Fibroblast of lung (primary cell): ENCODE results near the gene FTL. TPM values are rescaled to one million over a fixed set of nuclear protein-coding genes. Genes with fewer than 3 reads are reported as not detected.

ENCODE experiments used
- DNase-seq, 2 donors: peaks; one replicate each; pipeline versions ENCODE4 v3.0.0 to v3.0.0-alpha.2; 2010; ENCODE audit warnings: low read depth in 2 of 2
- H2AFZ ChIP-seq: 2 replicates; pipeline ENCODE4 v1.5.1; 2012; ENCODE audit warnings: low read length, control low read depth, inconsistent platforms
- H3K27ac ChIP-seq: 2 replicates; pipeline ENCODE4 v1.5.1; 2011; ENCODE audit warnings: low read length, control low read depth; ENCODE audit not compliant: insufficient read depth
- H3K27me3 ChIP-seq: 2 replicates; pipeline ENCODE4 v1.5.1; 2011; ENCODE audit warnings: mild to moderate bottlenecking, low read length; ENCODE audit not compliant: control insufficient read depth, insufficient read depth
- H3K36me3 ChIP-seq: 2 replicates; pipeline ENCODE4 v1.5.1; 2011; ENCODE audit warnings: low read length; ENCODE audit not compliant: control insufficient read depth, insufficient read depth
- H3K4me1 ChIP-seq: 2 replicates; pipeline ENCODE4 v1.5.1; 2011; ENCODE audit warnings: low read length; ENCODE audit not compliant: control insufficient read depth, insufficient read depth; ENCODE audit errors: extremely low read depth
- H3K4me2 ChIP-seq: 2 replicates; pipeline ENCODE4 v1.5.1; 2011; ENCODE audit warnings: low read length, control low read depth; ENCODE audit not compliant: insufficient read depth; ENCODE audit errors: extremely low read depth
- H3K4me3 ChIP-seq, 4 experiments: fragments of 200-600 bp in 1 of 4; sonication (generic) in 1 of 4; replicated peaks in 1 of 4; 2 replicates each; pipeline ENCODE4 v1.5.1; 2011 to 2016; ENCODE audit warnings: low read length in 4 of 4, low read depth in 3 of 4, mild to moderate bottlenecking in 3 of 4, control low read depth in 2 of 4, inconsistent platforms in 1 of 4, mixed read lengths in 1 of 4; ENCODE audit not compliant: insufficient read depth in 1 of 4; ENCODE audit errors: control extremely low read depth in 1 of 4
- H3K79me2 ChIP-seq: 2 replicates; pipeline ENCODE4 v1.5.1; 2012; ENCODE audit warnings: mild to moderate bottlenecking, low read length, inconsistent platforms; ENCODE audit not compliant: control insufficient read depth, insufficient read depth
- H3K9ac ChIP-seq: 2 replicates; pipeline ENCODE4 v1.5.1; 2011; ENCODE audit warnings: mild to moderate bottlenecking, low read length, control low read depth; ENCODE audit not compliant: insufficient read depth
- H3K9me3 ChIP-seq: 2 replicates; pipeline ENCODE4 v1.5.1; 2012; ENCODE audit warnings: low read depth, low read length; ENCODE audit not compliant: control insufficient read depth, insufficient read depth
- H4K20me1 ChIP-seq: 2 replicates; pipeline ENCODE4 v1.5.1; 2011; ENCODE audit warnings: low read length; ENCODE audit not compliant: control insufficient read depth, insufficient read depth; ENCODE audit errors: extremely low read depth
- EZH2 ChIP-seq: IDR thresholded peaks from 2 replicates; pipeline ENCODE4 v1.5.1; 2012; ENCODE audit warnings: low read length, control low read depth, mild to moderate bottlenecking; ENCODE audit errors: missing control alignments
- polyA plus RNA-seq, 2 donors: library from polyadenylated mRNA; depleted of rRNA in 1 of 2; stranded (reverse) in 1 of 2; unstranded in 1 of 2; fragments of >200 nt; gene quantifications; 2 replicates each; pipeline ENCODE4 v1.2.1, GENCODE V29; 2011 to 2012; ENCODE audit warnings: missing spikeins in 1 of 2
- total RNA-seq: library from RNA; depleted of rRNA; stranded (reverse); fragments of >200 nt; gene quantifications from 2 replicates; pipeline ENCODE4 v1.2.1, GENCODE V29; 2014
- TF ChIP-seq, protein P1 (sequence below), 2 donors: IDR thresholded peaks in 1 of 2; conservative IDR thresholded peaks in 1 of 2; 1 replicate in 1 of 2; 2 replicates in 1 of 2; pipeline ENCODE4 v1.5.1; 2011 to 2012; ENCODE audit warnings: low read length in 2 of 2, control low read depth in 1 of 2, inconsistent platforms in 1 of 2, low read depth in 1 of 2, mild to moderate bottlenecking in 1 of 2

FTL gene
- total and polyA plus RNA-seq, 2 donors (not counting 1 experiment from before 2014, with no cell fraction given), result 1,844 to 6,440 TPM

DNA sequence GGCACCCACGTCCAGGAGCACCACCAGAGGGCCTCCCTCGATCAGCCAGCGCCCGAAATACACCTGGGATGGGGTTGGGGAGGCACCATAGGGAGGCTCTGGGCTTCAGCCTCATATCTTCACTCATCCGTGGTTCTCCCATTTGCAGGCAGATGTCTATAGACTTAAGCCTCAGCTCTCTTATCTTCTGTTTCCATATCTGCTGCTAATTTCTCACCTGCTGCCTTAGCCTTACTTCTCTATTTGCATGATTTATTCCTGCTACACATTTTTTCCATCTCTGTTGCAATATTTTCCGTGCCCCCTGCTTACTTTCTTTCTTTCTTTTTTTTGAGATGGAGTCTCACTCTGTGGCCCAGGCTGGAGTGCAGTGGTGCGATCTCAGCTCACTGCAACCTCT, 22.2 kb downstream of the FTL start:
- Histone ChIP-seq H3K4me3 (no peak overlapping the region), H4K20me1 (no peaks in the 10 kb centered on the region), H3K9ac (no peak overlapping the region), H2AFZ (no peak overlapping the region), H3K36me3 (peaks cover 21% of the 10 kb centered on the region), H3K27me3 (no peaks in the 10 kb centered on the region), H3K27ac (no peak overlapping the region), H3K9me3 (no peaks in the 10 kb centered on the region), H3K4me1 (peaks cover 14% of the 10 kb centered on the region), H3K4me2 (no peak overlapping the region), H3K79me2 (peaks cover 23% of the 10 kb centered on the region)
- DNase-seq, result no peak
- TF ChIP-seq, protein P1, sequence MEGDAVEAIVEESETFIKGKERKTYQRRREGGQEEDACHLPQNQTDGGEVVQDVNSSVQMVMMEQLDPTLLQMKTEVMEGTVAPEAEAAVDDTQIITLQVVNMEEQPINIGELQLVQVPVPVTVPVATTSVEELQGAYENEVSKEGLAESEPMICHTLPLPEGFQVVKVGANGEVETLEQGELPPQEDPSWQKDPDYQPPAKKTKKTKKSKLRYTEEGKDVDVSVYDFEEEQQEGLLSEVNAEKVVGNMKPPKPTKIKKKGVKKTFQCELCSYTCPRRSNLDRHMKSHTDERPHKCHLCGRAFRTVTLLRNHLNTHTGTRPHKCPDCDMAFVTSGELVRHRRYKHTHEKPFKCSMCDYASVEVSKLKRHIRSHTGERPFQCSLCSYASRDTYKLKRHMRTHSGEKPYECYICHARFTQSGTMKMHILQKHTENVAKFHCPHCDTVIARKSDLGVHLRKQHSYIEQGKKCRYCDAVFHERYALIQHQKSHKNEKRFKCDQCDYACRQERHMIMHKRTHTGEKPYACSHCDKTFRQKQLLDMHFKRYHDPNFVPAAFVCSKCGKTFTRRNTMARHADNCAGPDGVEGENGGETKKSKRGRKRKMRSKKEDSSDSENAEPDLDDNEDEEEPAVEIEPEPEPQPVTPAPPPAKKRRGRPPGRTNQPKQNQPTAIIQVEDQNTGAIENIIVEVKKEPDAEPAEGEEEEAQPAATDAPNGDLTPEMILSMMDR (conservative IDR thresholded peaks at IDR 0.05 in 1 of 2, IDR thresholded peaks at IDR 0.05 in 1 of 2; ENCODE audit: low read depth in 1 of 2, low read length in 2 of 2), result no peak
- TF ChIP-seq EZH2, result no peak

DNA sequence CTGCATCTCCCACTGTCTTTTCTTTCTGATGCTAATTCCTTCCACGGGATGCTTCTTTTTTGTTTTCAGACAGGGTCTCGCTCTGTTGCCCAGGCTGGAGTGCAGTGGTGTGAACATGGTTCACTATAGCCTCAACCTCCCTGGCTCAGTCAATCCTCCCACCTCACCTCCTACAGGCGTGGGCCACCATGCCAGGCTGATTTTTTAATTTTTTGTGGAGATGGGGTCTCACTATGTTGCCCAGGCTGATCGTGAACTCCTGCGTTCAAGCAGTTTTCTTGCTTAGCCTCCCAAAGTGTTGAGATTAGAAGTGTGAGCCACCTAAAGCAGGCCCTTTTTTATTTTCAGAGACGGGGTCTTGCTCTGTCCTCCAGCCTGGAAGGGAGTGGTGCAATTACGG, 23.2 kb downstream of the FTL start:
- Histone ChIP-seq H3K9me3 (no peaks in the 10 kb centered on the region), H3K36me3 (peaks cover 19% of the 10 kb centered on the region), H3K79me2 (peaks cover 30% of the 10 kb centered on the region), H3K4me2 (no peak overlapping the region), H3K9ac (no peak overlapping the region), H2AFZ (no peak overlapping the region), H4K20me1 (no peaks in the 10 kb centered on the region), H3K4me1 (peaks cover 14% of the 10 kb centered on the region), H3K27me3 (no peaks in the 10 kb centered on the region), H3K27ac (no peak overlapping the region), H3K4me3 (no peak overlapping the region)
- no peak for DNase-seq
- no peak for TF ChIP-seq EZH2
- TF ChIP-seq, protein P1 (conservative IDR thresholded peaks at IDR 0.05 in 1 of 2, IDR thresholded peaks at IDR 0.05 in 1 of 2; ENCODE audit: low read depth in 1 of 2, low read length in 2 of 2), result no peak

DNA sequence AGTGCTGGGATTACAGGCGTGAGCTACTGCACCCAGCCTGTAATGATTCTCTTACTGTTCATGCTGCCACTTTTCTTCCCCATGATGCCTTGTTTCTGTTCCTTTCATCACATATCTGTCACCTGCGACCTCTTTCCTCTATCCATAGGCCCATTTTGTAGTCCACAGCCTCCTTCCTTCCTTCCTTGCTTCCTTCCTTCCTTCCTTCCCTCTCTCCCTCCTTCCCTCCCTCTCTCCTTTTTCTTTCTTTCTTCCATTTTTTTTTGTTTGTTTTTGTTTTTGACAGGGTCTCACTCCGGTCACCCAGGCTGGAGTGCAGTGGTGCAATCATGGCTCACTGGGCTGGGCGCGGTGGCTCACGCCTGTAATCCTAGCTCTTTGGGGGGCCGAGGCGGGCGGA, 23.8 kb downstream of the FTL start:
- DNase-seq, result no peak
- Histone ChIP-seq H3K9me3 (no peaks in the 10 kb centered on the region), H3K79me2 (peaks cover 32% of the 10 kb centered on the region), H3K4me3 (no peak overlapping the region), H3K4me1 (peaks cover 14% of the 10 kb centered on the region), H2AFZ (no peak overlapping the region), H3K27ac (no peak overlapping the region), H3K4me2 (no peak overlapping the region), H3K9ac (no peak overlapping the region), H3K36me3 (peaks cover 19% of the 10 kb centered on the region), H3K27me3 (no peaks in the 10 kb centered on the region), H4K20me1 (no peaks in the 10 kb centered on the region)
- TF ChIP-seq EZH2, result no peak
- TF ChIP-seq, protein P1 (conservative IDR thresholded peaks at IDR 0.05 in 1 of 2, IDR thresholded peaks at IDR 0.05 in 1 of 2; ENCODE audit: low read depth in 1 of 2, low read length in 2 of 2), result no peak
